ENCODE results near the gene LMAN1.

DNA sequence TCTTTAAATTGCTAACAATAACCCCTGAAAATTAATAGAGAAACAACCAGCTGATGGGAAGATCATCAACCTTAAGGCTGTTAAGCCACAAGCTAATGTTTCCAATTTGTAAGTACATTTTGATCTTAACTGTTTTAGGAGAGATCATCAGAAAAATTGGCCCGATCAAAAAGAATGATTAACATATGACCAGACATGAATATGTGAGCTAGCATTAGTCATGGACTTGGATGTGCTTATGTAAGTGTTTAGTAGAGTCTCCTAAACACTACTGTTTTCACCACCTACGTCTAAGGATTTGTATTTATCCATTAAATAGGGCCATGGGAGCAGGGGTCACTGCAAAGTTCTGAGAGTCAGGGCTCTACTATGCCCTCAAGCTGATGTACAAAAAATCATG, 4.3 kb downstream of the LMAN1 start:
- no peak for TF ChIP-seq POLR2A (IDR thresholded peaks at IDR 0.05)
- TF ChIP-seq, protein P1, sequence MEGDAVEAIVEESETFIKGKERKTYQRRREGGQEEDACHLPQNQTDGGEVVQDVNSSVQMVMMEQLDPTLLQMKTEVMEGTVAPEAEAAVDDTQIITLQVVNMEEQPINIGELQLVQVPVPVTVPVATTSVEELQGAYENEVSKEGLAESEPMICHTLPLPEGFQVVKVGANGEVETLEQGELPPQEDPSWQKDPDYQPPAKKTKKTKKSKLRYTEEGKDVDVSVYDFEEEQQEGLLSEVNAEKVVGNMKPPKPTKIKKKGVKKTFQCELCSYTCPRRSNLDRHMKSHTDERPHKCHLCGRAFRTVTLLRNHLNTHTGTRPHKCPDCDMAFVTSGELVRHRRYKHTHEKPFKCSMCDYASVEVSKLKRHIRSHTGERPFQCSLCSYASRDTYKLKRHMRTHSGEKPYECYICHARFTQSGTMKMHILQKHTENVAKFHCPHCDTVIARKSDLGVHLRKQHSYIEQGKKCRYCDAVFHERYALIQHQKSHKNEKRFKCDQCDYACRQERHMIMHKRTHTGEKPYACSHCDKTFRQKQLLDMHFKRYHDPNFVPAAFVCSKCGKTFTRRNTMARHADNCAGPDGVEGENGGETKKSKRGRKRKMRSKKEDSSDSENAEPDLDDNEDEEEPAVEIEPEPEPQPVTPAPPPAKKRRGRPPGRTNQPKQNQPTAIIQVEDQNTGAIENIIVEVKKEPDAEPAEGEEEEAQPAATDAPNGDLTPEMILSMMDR (IDR thresholded peaks at IDR 0.05), result no peak

Measured in esophagus squamous epithelium (tissue), 4 donors.